Mammary epithelial cell (primary cell): ENCODE data around the gene DENND1C.

Source experiments
- EZH2 ChIP-seq: IDR thresholded peaks from 2 replicates; pipeline ENCODE4 v1.6.1; 2012; ENCODE audit warnings: low read length, inconsistent platforms, borderline replicate concordance
- TF ChIP-seq, protein P1 (sequence below), 2 donors: IDR thresholded peaks in 1 of 2; conservative IDR thresholded peaks in 1 of 2; 2 replicates each; pipeline ENCODE4 v1.5.1; 2011 to 2012; ENCODE audit warnings: inconsistent platforms in 2 of 2, low read length in 2 of 2, mild to moderate bottlenecking in 2 of 2, control low read depth in 1 of 2, low read depth in 1 of 2; ENCODE audit not compliant: insufficient read depth in 1 of 2; ENCODE audit errors: extremely low read depth in 1 of 2

GRCh38 chr19:6424939-6425731 is 56.5 kb downstream of the DENND1C start:
- TF ChIP-seq, protein P1, sequence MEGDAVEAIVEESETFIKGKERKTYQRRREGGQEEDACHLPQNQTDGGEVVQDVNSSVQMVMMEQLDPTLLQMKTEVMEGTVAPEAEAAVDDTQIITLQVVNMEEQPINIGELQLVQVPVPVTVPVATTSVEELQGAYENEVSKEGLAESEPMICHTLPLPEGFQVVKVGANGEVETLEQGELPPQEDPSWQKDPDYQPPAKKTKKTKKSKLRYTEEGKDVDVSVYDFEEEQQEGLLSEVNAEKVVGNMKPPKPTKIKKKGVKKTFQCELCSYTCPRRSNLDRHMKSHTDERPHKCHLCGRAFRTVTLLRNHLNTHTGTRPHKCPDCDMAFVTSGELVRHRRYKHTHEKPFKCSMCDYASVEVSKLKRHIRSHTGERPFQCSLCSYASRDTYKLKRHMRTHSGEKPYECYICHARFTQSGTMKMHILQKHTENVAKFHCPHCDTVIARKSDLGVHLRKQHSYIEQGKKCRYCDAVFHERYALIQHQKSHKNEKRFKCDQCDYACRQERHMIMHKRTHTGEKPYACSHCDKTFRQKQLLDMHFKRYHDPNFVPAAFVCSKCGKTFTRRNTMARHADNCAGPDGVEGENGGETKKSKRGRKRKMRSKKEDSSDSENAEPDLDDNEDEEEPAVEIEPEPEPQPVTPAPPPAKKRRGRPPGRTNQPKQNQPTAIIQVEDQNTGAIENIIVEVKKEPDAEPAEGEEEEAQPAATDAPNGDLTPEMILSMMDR (conservative IDR thresholded peaks at IDR 0.05 in 1 of 2, IDR thresholded peaks at IDR 0.05 in 1 of 2; ENCODE audit: extremely low read depth in 1 of 2, insufficient read depth in 1 of 2, low read depth in 1 of 2, low read length in 2 of 2) = no peak
- no peak for TF ChIP-seq EZH2
